ENCODE measurements around the gene SLC12A1.

DNA sequence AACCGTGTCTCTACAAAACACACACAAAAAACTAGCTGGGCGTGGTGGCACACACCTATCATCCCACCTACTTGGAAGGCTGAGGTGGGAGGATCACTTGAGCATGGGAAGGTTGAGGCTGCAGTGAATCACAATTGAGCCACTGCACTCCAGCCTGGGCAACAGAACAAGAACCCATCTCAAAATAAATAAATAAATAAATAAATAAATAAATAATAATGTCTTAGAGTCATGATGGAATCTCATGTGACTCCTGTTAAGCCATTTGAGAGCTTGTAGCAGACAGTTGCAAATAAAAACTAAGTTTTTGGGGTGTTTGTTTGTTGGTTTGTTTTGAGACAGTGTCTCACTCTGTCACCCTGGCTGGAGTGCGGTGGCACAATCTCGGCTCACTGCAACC lies 33.2 kb downstream of the SLC12A1 start:
- TF ChIP-seq TAF1 (IDR thresholded peaks at IDR 0.05; ENCODE audit: borderline replicate concordance, insufficient read depth, low read length) (no peak), POLR2AphosphoS5 (IDR thresholded peaks at IDR 0.05; ENCODE audit: low read depth, low read length) (no peak)
- TF ChIP-seq, protein P1, sequence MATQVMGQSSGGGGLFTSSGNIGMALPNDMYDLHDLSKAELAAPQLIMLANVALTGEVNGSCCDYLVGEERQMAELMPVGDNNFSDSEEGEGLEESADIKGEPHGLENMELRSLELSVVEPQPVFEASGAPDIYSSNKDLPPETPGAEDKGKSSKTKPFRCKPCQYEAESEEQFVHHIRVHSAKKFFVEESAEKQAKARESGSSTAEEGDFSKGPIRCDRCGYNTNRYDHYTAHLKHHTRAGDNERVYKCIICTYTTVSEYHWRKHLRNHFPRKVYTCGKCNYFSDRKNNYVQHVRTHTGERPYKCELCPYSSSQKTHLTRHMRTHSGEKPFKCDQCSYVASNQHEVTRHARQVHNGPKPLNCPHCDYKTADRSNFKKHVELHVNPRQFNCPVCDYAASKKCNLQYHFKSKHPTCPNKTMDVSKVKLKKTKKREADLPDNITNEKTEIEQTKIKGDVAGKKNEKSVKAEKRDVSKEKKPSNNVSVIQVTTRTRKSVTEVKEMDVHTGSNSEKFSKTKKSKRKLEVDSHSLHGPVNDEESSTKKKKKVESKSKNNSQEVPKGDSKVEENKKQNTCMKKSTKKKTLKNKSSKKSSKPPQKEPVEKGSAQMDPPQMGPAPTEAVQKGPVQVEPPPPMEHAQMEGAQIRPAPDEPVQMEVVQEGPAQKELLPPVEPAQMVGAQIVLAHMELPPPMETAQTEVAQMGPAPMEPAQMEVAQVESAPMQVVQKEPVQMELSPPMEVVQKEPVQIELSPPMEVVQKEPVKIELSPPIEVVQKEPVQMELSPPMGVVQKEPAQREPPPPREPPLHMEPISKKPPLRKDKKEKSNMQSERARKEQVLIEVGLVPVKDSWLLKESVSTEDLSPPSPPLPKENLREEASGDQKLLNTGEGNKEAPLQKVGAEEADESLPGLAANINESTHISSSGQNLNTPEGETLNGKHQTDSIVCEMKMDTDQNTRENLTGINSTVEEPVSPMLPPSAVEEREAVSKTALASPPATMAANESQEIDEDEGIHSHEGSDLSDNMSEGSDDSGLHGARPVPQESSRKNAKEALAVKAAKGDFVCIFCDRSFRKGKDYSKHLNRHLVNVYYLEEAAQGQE (IDR thresholded peaks at IDR 0.05; ENCODE audit: insufficient read depth in 1 of 2, low read depth in 2 of 2, low read length in 2 of 2), result no peak

Data from PFSK-1 (cell line).